Stimulated activated CD8-positive, alpha-beta memory T cell treated with anti-CD3 and anti-CD28 coated beads, Interleukin-12 subunit alpha, Interleukin-12 subunit beta, amount 100 ng/mL, for 24 hours (primary cell): ENCODE results near the gene SLC19A2.
"Not testable (repeated sequence)": the region's sequence is repeated elsewhere in the genome, so short reads cannot be mapped to it uniquely, and the experiment has no call there.

ENCODE experiments used
- DNase-seq: peaks from one replicate; pipeline ENCODE4 v3.0.0-alpha.2; 2020; ENCODE audit errors: extremely low read depth

SLC19A2 gene

GRCh38 chr1:169508432-169509338 is 22.9 kb upstream of the SLC19A2 start:
- DNase-seq = no peak

DNA sequence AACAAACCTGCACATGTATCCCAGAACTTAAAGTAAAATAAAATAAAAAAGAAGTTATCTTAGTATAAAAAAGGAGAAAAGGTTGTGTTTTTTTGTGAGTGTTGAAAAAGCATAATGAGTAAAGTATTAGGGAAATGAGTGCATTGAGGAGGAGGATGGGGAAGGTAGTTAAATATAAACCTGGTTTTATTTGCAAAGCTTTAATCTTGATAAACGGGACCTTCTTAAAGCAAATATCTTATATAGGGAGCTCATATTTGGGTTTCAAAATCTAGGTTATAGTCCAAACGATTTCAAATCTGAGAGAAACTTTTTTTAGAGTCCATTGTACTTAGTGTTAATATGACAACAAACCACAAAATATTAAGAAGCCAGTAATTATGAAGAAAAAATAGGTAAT is 21.7 kb upstream of the SLC19A2 start:
- DNase-seq = no peak

DNA sequence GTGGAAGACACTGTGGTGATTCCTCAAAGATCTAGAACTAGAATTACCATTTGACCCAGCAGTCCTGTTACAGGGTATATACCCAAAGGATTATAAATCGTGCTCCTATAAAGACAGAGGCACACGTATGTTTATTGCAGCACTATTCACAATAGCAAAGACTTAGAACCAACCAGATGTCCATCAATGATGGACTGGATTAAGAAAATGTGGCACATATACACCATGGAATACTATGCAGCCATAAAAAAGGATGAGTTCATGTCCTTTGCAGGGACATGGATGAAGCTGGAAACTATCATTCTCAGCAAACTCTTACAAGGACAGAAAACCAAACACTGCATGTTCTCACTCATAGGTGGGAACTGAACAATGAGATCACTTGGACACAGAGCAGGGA is 17.9 kb upstream of the SLC19A2 start:
- DNase-seq = not testable (repeated sequence)

GRCh38 chr1:169499807-169500206 is 14.1 kb upstream of the SLC19A2 start:
- no peak for DNase-seq

DNA sequence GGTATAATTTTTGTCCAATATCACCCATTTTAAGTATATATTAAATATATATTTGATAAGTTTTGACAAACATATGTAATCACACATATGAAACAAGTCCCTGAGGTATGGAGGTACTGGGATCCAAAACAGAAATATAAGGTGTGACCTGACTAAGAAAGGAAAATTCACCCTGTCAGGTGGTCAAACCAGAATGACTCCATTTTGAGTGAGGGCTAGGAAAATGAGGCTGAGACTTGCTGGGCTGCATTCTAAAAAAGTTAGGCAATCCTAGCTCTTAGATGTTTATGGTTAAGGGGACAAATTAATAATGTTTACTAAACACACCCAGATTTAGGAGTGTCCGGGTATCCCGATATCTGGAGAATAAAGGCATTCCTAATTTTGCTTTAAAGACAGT is 11.6 kb upstream of the SLC19A2 start:
- no peak for DNase-seq

DNA sequence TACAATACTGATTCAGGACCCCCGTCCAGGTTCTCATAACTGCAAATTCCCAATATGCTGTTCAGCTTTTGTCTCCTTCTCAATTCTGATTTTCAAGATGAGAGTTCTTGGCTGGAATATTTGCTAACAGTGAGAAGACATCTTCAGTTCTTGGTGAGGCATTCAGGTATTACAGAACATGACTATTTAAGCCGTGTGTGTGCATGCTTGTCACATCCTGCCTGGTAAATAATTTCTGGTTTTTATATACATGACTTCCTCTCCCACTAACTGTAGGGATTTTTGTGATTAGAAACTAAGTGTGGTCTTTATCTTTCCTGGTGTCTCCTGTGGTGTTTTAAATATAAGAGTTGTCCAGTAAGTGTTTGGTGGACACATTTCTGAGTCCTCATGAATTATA is 10.2 kb upstream of the SLC19A2 start:
- no peak for DNase-seq

GRCh38 chr1:169495046-169495775 is 9.5 kb upstream of the SLC19A2 start:
- DNase-seq = no peak

DNA sequence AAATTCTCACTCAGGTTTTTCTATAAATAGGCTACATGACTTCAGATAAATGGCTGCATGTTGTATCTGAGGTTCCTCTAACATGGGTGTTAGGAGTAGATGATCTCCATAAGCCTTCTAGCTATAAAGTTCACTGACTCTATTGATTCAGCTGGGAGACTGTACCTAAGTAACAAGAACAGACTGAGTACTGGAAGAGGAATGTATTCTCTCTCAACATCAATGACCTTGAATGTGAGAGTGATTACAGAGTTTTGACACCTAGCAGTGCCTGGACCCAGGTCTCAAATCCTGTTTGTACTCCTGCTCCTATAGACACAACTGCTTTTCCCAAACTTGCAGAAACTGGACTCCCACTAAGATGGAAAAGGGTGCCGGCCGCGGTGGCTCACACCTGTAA is 8.6 kb upstream of the SLC19A2 start:
- DNase-seq = no peak

DNA sequence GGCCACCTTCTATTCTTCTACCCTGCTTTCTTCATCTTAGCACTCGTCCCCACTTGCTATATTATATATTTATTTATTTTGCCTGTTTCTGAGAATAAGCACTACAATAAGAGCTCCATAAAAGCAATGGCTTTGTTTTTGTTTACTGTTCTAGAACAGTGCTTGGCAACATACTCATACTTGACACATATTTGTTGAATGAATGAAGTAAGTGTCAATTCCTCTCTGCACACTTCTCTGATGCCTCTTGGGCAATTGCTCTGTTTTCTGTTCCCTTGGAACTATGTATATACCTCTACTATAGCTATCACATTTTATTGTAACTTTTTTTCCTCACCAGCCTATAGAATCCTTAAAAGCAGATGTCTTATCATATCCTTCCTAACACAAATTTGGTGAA is 7.5 kb upstream of the SLC19A2 start:
- no peak for DNase-seq

- no peak for DNase-seq
Measured at GRCh38 chr1:169491845-169492281, 6.1 kb upstream of the SLC19A2 start.

DNA sequence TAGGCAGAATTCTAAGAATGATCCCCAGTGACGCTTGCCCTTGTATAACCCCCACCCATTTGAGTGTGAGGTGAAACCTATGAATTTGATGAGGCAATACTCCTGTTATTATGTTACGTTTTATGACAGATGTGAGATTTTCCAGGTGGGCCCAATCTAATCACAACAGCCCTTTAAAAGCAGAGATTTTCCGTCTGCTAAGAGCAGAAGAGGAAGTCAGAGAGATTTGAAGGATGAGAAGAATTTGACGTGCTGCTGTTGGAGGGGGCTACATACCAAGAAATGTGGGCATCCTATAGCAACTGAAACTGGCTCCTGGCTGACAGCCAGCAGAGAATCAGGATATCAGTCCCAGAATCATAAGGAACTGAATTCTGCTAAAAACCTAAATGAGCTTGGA is 2.4 kb upstream of the SLC19A2 start:
- no peak for DNase-seq

DNA sequence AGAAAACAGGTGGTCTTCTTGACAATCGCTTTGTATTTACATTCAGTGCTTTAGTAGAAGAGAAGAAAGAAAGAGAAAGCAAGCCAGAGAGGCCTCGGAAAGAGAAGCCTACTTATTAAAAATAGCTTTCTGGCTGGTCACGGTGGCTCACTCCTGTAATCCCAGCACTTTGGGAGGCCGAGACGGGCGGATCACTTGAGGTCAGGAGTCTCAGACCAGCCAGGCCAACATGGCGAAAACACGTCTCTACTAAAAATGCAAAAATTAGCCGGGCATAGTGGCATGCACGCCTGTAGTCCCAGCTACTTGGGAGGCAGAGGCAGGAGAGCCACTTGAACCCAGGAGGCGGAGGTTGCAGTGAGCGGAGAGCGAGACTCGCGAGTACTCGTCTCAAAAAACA is 1.8 kb upstream of the SLC19A2 start:
- no peak for DNase-seq

DNA sequence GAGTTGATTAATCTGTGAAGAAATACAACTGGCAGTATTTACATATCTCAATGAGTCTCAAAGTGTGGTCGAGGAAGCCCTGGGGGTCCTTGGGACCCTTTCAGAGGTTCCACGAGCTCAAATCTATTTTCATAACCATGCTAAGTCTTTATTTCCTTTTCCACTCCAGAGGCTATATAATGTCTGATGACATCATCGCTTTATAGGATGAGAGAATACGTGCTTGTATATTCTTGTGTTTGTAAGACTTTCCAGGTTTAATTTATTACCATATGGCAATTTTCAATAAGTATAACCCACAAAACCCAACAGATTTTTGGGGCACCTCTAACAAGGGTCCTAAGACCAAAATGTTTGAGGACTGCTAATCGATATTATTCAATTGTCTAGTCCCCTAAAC is 1.4 kb upstream of the SLC19A2 start:
- no peak for DNase-seq

DNA sequence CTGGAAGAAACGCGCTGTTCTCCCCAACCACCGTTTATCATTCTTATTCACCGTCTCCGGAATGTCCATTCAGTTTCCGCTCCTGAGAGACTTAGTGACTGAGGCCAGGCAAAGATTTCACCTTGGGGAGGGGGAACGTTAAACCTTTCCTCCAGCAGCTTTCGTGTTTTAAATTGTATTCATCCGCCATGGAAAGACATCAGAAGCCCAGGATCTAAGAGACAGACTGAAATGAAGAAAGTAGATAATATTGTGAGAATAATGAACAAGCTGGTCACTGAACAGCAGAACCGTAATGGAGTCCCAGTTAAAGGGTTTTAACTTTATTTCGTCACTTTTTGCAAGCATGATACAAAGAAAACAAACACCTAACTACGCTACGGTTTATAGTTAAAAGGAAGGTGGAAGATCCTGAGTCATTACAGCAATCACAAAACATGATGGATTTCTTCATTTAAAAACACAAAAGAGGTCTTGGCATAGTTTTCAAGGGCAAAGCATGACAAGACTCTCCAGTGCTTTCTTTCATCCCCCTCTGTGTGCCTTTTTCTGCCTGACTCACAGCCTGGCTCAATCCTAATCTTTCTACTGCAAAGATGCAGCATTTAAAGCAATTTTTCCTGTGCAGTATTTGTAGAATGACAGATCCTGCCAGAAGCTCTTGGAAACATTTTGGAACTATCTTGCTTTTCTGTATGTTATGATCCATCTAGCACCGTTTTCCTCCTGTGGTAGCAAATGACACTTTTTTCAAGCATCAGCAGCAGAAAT is 722 bp upstream of the SLC19A2 start:
- DNase-seq = no peak

- DNase-seq = no peak
Measured at GRCh38 chr1:169484683-169485430, 887 bp downstream of the SLC19A2 start.

DNA sequence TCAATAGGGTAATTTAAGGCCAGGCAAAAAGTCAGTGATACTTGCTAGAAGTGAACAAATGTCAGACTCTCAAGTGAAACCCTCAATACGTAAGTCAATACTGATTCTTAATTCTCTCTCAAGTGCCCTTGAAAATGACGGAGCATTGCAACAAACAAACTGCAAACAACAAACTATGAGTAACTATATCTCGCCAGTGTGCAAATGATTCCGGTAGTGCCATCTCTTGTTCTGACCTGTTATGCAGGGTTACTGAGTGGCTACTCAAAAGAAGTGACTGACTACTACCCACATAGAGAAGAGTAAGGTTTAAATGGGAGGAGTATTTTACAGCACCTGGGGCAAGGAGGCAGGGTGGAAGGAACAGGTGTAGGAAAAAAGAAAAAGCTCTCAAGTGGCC is 1.6 kb downstream of the SLC19A2 start:
- DNase-seq = no peak

DNA sequence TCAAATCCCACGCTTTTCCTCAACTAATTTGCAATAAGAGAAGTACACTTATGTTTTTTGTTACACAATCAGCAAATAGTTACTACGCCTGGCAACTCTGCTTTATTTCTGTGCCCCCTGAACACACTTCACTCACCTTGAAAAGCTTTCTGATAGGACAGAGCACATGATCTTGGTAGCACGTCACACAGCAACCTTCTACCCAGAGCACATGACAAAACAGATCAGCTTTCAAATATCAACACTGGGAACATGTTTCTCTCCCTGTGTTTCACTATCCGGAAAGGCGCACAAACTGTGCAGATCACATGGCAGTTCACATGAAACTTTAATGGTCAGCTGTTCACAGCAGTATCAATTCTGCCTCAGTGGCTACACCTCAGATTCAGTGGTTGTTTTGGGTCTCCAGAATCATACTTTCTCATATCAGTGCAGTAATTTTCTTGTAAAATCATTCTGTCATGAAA is 2.2 kb downstream of the SLC19A2 start:
- DNase-seq = no peak

DNA sequence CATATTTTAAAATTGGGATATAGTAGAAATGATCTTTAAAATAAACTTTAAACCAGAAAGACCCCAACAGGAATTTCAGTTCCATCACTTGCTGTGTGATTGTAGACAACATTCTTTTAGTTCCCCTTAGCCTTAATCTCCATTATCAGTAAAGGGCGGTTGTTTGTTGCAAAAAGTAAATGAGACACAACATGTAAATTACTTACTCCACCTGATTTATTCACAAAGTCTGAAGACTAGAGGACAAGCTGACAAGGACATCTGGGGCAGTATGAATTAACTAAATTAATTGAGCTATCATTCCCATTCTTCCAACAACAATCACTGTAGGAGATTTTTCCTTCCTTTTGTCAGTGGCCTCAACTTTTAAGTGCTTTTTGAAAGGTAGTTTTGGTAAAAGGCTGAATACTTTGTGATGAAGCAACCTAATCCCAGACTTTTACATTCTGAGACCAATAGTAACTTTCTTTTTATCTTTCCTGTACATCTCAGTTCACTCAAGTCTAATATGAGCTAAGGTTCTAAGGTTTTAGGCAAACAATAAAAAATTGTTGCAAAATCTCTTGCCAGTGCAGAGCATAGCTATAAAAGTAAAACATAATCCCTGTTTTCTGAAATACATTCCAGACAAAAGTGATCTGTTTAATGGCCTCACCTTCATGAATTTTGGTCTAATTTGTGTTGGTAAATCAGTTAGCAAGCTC is 6.2 kb downstream of the SLC19A2 start:
- DNase-seq = no peak

GRCh38 chr1:169478094-169478672 is 7.6 kb downstream of the SLC19A2 start:
- DNase-seq = no peak

- DNase-seq = no peak
Measured at GRCh38 chr1:169475806-169476387, 9.8 kb downstream of the SLC19A2 start.
